ENCODE data around the gene PAPPA2. TPM values are rescaled to one million over a fixed set of nuclear protein-coding genes. Genes with fewer than 3 reads are reported as not detected.

The PAPPA2 gene
- total RNA-seq, 2 experiments from 2014 or later, result 0.19 TPM; not detected in 1

- H2AFZ ChIP-seq (ENCODE audit: low read length), result no peak overlapping the region
- TF ChIP-seq EZH2phosphoT487 (IDR thresholded peaks at IDR 0.05; ENCODE audit: borderline replicate concordance, low read depth, low read length) (no peak), CTCF (conservative IDR thresholded peaks at IDR 0.05; ENCODE audit: low read length) (no peak)
- no peaks in the 10 kb centered on the region for H3K9me3 ChIP-seq (ENCODE audit: low read length)
- no peaks in the 10 kb centered on the region for H4K20me1 ChIP-seq (ENCODE audit: insufficient read depth, low read length)
- H3K4me3 ChIP-seq (ENCODE audit: low read depth, low read length, poor library complexity, severe bottlenecking), result no peak overlapping the region
- no peak overlapping the region for H3K4me2 ChIP-seq (ENCODE audit: low read length)
- no peaks in the 10 kb centered on the region for H3K79me2 ChIP-seq (ENCODE audit: insufficient read depth, low read depth, low read length)
- H3K4me1 ChIP-seq (ENCODE audit: insufficient read depth, low read length, poor library complexity, severe bottlenecking), result no peaks in the 10 kb centered on the region
- H3K9me2 ChIP-seq (ENCODE audit: insufficient read depth, low read length), result no peaks in the 10 kb centered on the region
- intact Hi-C loops (cut with micrococcal nuclease; ENCODE audit: unreplicated experiment), result no loop called here
- DNase-seq (ENCODE audit: low spot score), result no peak
- CTCF ChIA-PET (ENCODE audit: unreplicated experiment), result no interaction called here
- BruUV-seq (replicated peaks), result no TSS peak
- POLR2A ChIA-PET, result no interaction called here
- H3K27ac ChIP-seq (ENCODE audit: low read depth, low read length, poor library complexity, severe bottlenecking), result no peak overlapping the region
- H3K36me3 ChIP-seq (ENCODE audit: insufficient read depth, low read length), result no peaks in the 10 kb centered on the region
Observed at GRCh38 chr1:176517484-176517883, 54.5 kb downstream of the PAPPA2 start.

GRCh38 chr1:176521211-176521610, 58.2 kb downstream of the PAPPA2 start:
- Histone ChIP-seq H3K9me2 (ENCODE audit: insufficient read depth, low read length) (no peaks in the 10 kb centered on the region), H2AFZ (ENCODE audit: low read length) (no peak overlapping the region), H4K20me1 (ENCODE audit: insufficient read depth, low read length) (no peaks in the 10 kb centered on the region), H3K4me3 (ENCODE audit: low read depth, low read length, poor library complexity, severe bottlenecking) (no peak overlapping the region), H3K4me1 (ENCODE audit: insufficient read depth, low read length, poor library complexity, severe bottlenecking) (no peaks in the 10 kb centered on the region), H3K79me2 (ENCODE audit: insufficient read depth, low read depth, low read length) (no peaks in the 10 kb centered on the region), H3K4me2 (ENCODE audit: low read length) (no peak overlapping the region), H3K36me3 (ENCODE audit: insufficient read depth, low read length) (no peaks in the 10 kb centered on the region), H3K27ac (ENCODE audit: low read depth, low read length, poor library complexity, severe bottlenecking) (no peak overlapping the region), H3K9me3 (ENCODE audit: low read length) (no peaks in the 10 kb centered on the region)
- TF ChIP-seq EZH2phosphoT487 (IDR thresholded peaks at IDR 0.05; ENCODE audit: borderline replicate concordance, low read depth, low read length) (no peak), CTCF (conservative IDR thresholded peaks at IDR 0.05; ENCODE audit: low read length) (no peak)
- ChIA-PET POLR2A (interaction anchor here (0.7 kb wide), 1 partner anchor 14 kb away, joined by 3 read pairs; no protein-coding TSS in a partner anchor), CTCF (ENCODE audit: unreplicated experiment) (no interaction called here)
- BruUV-seq (replicated peaks), result no TSS peak
- intact Hi-C loops (cut with micrococcal nuclease; ENCODE audit: unreplicated experiment), result no loop called here
- no peak for DNase-seq (ENCODE audit: low spot score)

- Histone ChIP-seq H3K27ac (ENCODE audit: low read depth, low read length, poor library complexity, severe bottlenecking) (no peak overlapping the region), H3K79me2 (ENCODE audit: insufficient read depth, low read depth, low read length) (no peaks in the 10 kb centered on the region), H3K4me3 (ENCODE audit: low read depth, low read length, poor library complexity, severe bottlenecking) (no peak overlapping the region), H3K4me2 (ENCODE audit: low read length) (no peak overlapping the region), H3K9me2 (ENCODE audit: insufficient read depth, low read length) (no peaks in the 10 kb centered on the region), H3K4me1 (ENCODE audit: insufficient read depth, low read length, poor library complexity, severe bottlenecking) (no peaks in the 10 kb centered on the region), H3K9me3 (ENCODE audit: low read length) (no peaks in the 10 kb centered on the region), H3K36me3 (ENCODE audit: insufficient read depth, low read length) (no peaks in the 10 kb centered on the region), H2AFZ (ENCODE audit: low read length) (no peak overlapping the region), H4K20me1 (ENCODE audit: insufficient read depth, low read length) (no peaks in the 10 kb centered on the region)
- intact Hi-C loops (cut with micrococcal nuclease; ENCODE audit: unreplicated experiment), result no loop called here
- no peak for DNase-seq (ENCODE audit: low spot score)
- TF ChIP-seq EZH2phosphoT487 (IDR thresholded peaks at IDR 0.05; ENCODE audit: borderline replicate concordance, low read depth, low read length), result no peak
- TF ChIP-seq CTCF (conservative IDR thresholded peaks at IDR 0.05; ENCODE audit: low read length), result no peak
- ChIA-PET CTCF (ENCODE audit: unreplicated experiment) (no interaction called here), POLR2A (no interaction called here)
- BruUV-seq (replicated peaks), result no TSS peak
Observed at GRCh38 chr1:176522310-176522845, 59.4 kb downstream of the PAPPA2 start.

Measured in OCI-LY7 (cell line).